ENCODE results near the gene ARHGAP45.

ARHGAP45 gene

DNA sequence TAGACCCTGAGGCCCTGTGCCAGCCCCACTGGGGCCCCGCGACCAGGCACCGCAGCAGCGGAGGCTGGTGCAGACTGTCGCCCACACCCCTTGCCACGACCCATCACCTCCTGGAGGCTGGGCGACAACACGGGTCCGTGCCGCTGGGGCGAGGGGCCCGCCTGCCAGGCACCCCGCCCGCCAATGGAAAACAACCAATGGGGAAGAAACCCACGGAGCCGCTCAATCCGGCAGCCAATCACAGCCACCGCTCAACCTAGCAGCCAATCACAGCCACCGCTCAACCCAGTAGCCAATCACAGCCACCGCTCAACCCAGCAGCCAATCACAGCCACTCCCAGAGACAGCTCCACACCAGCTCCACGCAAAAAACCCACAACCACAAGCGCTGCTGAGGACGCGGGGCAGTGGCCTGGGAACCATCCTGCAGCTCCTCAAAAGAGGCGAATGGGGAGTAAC lies 66.5 kb downstream of the ARHGAP45 start:
- TF ChIP-seq, protein P1, sequence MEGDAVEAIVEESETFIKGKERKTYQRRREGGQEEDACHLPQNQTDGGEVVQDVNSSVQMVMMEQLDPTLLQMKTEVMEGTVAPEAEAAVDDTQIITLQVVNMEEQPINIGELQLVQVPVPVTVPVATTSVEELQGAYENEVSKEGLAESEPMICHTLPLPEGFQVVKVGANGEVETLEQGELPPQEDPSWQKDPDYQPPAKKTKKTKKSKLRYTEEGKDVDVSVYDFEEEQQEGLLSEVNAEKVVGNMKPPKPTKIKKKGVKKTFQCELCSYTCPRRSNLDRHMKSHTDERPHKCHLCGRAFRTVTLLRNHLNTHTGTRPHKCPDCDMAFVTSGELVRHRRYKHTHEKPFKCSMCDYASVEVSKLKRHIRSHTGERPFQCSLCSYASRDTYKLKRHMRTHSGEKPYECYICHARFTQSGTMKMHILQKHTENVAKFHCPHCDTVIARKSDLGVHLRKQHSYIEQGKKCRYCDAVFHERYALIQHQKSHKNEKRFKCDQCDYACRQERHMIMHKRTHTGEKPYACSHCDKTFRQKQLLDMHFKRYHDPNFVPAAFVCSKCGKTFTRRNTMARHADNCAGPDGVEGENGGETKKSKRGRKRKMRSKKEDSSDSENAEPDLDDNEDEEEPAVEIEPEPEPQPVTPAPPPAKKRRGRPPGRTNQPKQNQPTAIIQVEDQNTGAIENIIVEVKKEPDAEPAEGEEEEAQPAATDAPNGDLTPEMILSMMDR (IDR thresholded peaks at IDR 0.05; ENCODE audit: control insufficient read depth, insufficient read depth, low read depth, low read length, missing control alignments) = no peak
- no peak overlapping the region for H3K4me3 ChIP-seq (ENCODE audit: control insufficient read depth, low read depth, low read length)
- DNase-seq (ENCODE audit: low read depth) = no peak

DNA sequence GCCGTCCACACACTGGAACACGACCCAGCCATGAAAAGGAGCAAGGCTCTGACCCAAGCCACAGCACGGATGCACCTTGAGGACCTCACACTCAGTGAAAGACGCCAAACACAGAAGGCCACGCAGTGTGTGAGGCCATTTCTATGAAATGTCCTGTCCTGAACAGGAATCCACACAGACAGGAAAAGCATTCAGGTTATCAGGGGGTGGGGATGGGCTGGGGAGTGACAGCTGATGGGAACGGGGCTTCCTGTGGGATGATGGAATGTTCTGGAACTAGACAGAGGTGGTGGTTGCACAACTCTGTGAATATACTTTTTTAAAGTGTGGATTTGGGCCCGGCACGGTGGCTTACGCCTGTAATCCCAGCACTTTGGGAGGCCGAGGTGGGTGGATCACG lies 67.5 kb downstream of the ARHGAP45 start:
- DNase-seq (ENCODE audit: low read depth) = no peak
- TF ChIP-seq, protein P1 (IDR thresholded peaks at IDR 0.05; ENCODE audit: control insufficient read depth, insufficient read depth, low read depth, low read length, missing control alignments) = no peak
- H3K4me3 ChIP-seq (ENCODE audit: control insufficient read depth, low read depth, low read length) = no peak overlapping the region

DNA sequence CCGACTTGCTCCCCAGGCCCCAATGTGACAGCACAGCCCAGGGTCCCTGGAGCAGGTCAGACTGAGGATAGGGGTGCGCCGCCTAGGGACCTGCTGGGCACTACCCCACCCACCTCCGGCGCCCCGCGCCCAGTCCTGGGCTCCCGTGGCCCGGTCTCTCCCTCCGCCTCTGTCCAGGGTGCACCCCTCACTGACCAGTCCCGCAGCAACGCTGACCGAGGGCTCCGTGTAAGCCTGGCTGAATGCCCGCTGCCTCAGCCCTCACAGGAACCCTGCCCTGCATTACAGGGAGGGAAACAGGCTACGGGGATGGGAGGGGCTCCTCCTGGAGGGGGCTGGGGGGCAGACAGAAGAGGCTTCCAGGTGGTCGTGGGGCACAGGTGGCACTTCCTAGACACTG lies 68.5 kb downstream of the ARHGAP45 start:
- TF ChIP-seq, protein P1 (IDR thresholded peaks at IDR 0.05; ENCODE audit: control insufficient read depth, insufficient read depth, low read depth, low read length, missing control alignments) = no peak
- DNase-seq (ENCODE audit: low read depth) = no peak
- H3K4me3 ChIP-seq (ENCODE audit: control insufficient read depth, low read depth, low read length) = no peak overlapping the region

DNA sequence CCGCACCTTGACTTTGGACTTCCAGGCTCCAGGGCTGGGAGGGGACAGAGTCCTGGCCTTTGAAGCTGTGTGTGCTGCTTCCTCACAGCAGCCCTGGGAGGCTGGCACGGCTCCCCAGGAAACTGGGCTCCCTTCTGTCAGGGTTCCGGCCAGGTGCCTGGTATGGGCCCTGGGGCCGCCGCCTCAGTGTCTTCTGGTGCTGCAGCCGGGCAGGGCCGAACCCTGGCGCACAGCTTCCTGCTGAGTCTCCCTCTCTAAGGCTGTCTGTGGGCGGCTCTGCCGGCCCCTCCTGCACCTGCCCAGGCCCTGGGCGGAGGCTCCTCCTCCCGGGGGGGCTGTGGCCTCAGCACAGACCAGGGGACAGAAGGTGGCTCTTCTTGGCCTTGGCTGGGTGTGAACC lies 69.2 kb downstream of the ARHGAP45 start:
- DNase-seq (ENCODE audit: low read depth) = no peak
- H3K4me3 ChIP-seq (ENCODE audit: control insufficient read depth, low read depth, low read length) = no peak overlapping the region
- TF ChIP-seq, protein P1 (IDR thresholded peaks at IDR 0.05; ENCODE audit: control insufficient read depth, insufficient read depth, low read depth, low read length, missing control alignments) = no peak
